Ovary (tissue), 9 donors: ENCODE measurements around the gene ABCB1. TPM values are rescaled to one million over a fixed set of nuclear protein-coding genes. Genes with fewer than 3 reads are reported as not detected.
A peak's percentile ranks its signal among the peaks of the same experiment; 100 is the strongest.

Experiments used
- DNase-seq, 5 donors: peaks; one replicate each; pipeline ENCODE4 v3.0.0-alpha.2; 2019 to 2020
- H3K27ac ChIP-seq, 2 donors: fragments of 200-600 bp; one replicate each; pipeline versions ENCODE4 v1.5.1 to v1.8.0; 2019 to 2022
- H3K27me3 ChIP-seq: fragments of 200-600 bp; one replicate; pipeline ENCODE4 v1.8.0; 2022
- H3K36me3 ChIP-seq: fragments of 200-600 bp; sonication (generic); one replicate; pipeline ENCODE4 v1.5.1; 2019
- H3K4me1 ChIP-seq: one replicate; pipeline ENCODE4 v1.8.1; 2013; ENCODE audit warnings: mild to moderate bottlenecking, moderate library complexity; ENCODE audit not compliant: insufficient read depth
- H3K4me3 ChIP-seq: fragments of 200-600 bp; sonication (generic); one replicate; pipeline ENCODE4 v1.5.1; 2017
- H3K9me3 ChIP-seq, 2 donors: fragments of 200-600 bp in 1 of 2; sonication (generic) in 1 of 2; one replicate each; pipeline versions ENCODE4 v1.5.1 to v1.8.1; 2013 to 2019; ENCODE audit warnings: mild to moderate bottlenecking in 1 of 2, moderate library complexity in 1 of 2
- EP300 ChIP-seq: sonication (generic); formaldehyde crosslinking; IDR thresholded peaks from one replicate; pipeline ENCODE4 v1.6.1; 2017; ENCODE audit warnings: antibody characterized with exemption
- POLR2A ChIP-seq: fragments of 450-650 bp; IDR thresholded peaks from one replicate; pipeline ENCODE4 v1.6.1; 2017; ENCODE audit warnings: antibody characterized with exemption, mild to moderate bottlenecking, moderate library complexity
- WGBS, 3 donors: extraction: QIAGEN DNeasy Blood & Tissue Kit in 1 of 3; methylation state at CpG; one replicate each; pipeline versions ENCODE4 v1.1.5 to v1.1.7; 2013 to 2017; 5-methylcytosine and 5-hydroxymethylcytosine counted together
- intact Hi-C, 4 donors: fragments of 100-400 bp; cut with DNase I; formaldehyde crosslinking; loops; one replicate each; pipeline versions ENCODE4 v1.11.0 to v1.15.1; 2022 to 2023
- polyA plus RNA-seq, 2 donors: library from polyadenylated mRNA; stranded (reverse); fragments of 200-250 nt in 1 of 2; fragments of 350-450 nt in 1 of 2; fragmentation: Illumina TruSeq in 1 of 2; extraction: RNeasy Lipid Tissue Mini Kit (QIAGEN cat#74804) in 1 of 2; gene quantifications; one replicate each; pipeline ENCODE4 v1.2.3, GENCODE V29; 2013 to 2014
- total RNA-seq, 7 donors: library from RNA; depleted of rRNA in 2 of 7; stranded (reverse); fragments of >200 nt in 2 of 7; fragmentation: NEBNext Ultra II Directional in 3 of 7; extraction: Animal tissue kit (Norgen Biotek cat#: 25700) in 3 of 7; gene quantifications; one replicate each; pipeline versions ENCODE4 v1.1.0 to v1.2.4, GENCODE V29; 2016 to 2023
- TF ChIP-seq, protein P1 (sequence below), 3 donors: fragments of 450-650 bp in 2 of 3; fragments of 200-600 bp in 1 of 3; IDR thresholded peaks; one replicate each; pipeline versions ENCODE4 v1.5.1 to v1.8.0; 2016 to 2022; ENCODE audit warnings: antibody characterized with exemption in 3 of 3, mild to moderate bottlenecking in 1 of 3
- donor health status: DM: no; HTN: no; CAD: no; lungs with moderate emphysema.
- donor health status: DM: no; HTN: no; CAD: no.
- donor health status: Bipolar disorder and iron deficiency.
- donor health status: DM: yes; HTN: yes; CAD: no.
- donor health status: DM: no; HTN: no; CAD: no.
- donor health status: DM: yes; HTN: yes; CAD: no.

Gene ABCB1
- total and polyA plus RNA-seq, 9 donors: 3.4 to 22.8 (median 8.1) TPM

DNA sequence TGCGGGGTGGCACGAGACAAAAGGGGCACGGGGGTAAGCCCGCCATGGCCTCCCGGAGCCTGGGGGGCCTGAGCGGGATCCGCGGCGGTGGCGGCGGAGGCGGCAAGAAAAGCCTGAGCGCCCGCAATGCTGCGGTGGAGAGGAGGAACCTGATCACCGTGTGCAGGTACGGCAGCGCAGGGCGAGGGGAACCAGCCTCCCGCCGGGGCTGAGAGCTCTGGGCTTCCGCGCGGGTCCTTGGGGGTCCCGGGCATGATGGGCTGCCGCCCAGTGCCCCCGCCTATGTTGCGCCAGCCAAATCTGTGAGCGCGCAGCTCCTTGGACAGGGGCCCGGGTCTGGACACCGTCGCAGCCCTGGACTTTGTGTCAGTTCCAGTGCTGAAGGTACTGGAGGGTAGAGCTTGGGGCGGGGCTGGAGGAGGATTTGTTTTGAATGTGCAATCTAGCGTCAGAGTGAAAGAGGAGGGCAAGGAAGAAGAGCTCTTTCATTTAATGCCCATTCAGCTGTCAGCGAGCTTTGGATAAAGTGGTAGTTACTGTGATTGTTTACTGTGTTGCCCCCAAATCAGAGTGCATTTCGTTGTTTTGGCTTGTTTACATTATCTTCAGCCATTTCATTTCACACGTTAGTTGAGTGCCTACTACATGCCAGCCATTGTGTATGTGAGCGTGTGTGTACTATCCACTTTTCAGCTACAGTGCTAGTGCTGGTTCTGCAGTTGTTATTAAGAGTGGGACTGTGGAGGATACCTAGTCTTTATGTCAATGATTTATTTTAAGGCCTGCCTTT is 28.3 kb upstream of the ABCB1 start:
- TF ChIP-seq POLR2A (no peak), EP300 (no peak)
- TF ChIP-seq, protein P1, sequence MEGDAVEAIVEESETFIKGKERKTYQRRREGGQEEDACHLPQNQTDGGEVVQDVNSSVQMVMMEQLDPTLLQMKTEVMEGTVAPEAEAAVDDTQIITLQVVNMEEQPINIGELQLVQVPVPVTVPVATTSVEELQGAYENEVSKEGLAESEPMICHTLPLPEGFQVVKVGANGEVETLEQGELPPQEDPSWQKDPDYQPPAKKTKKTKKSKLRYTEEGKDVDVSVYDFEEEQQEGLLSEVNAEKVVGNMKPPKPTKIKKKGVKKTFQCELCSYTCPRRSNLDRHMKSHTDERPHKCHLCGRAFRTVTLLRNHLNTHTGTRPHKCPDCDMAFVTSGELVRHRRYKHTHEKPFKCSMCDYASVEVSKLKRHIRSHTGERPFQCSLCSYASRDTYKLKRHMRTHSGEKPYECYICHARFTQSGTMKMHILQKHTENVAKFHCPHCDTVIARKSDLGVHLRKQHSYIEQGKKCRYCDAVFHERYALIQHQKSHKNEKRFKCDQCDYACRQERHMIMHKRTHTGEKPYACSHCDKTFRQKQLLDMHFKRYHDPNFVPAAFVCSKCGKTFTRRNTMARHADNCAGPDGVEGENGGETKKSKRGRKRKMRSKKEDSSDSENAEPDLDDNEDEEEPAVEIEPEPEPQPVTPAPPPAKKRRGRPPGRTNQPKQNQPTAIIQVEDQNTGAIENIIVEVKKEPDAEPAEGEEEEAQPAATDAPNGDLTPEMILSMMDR (IDR thresholded peaks at IDR 0.05): no peak
- intact Hi-C loops: no loop called here
- H3K27ac ChIP-seq: peak overlapping the region in 1 of 2 donors; percentile 38
- H3K36me3 ChIP-seq: no peaks in the 10 kb centered on the region
- H3K4me1 ChIP-seq: peaks cover 7% of the 10 kb centered on the region
- peak; percentile 7 to 45 (median 24) for DNase-seq
- no peaks in the 10 kb centered on the region for H3K9me3 ChIP-seq
- H3K4me3 ChIP-seq: peak overlapping the region; percentile 53
- WGBS, 3 donors: 3 to 6% (median 3%) methylated on average over 35 to 39 of the region's 39 CpGs
- H3K27me3 ChIP-seq: no peaks in the 10 kb centered on the region

DNA sequence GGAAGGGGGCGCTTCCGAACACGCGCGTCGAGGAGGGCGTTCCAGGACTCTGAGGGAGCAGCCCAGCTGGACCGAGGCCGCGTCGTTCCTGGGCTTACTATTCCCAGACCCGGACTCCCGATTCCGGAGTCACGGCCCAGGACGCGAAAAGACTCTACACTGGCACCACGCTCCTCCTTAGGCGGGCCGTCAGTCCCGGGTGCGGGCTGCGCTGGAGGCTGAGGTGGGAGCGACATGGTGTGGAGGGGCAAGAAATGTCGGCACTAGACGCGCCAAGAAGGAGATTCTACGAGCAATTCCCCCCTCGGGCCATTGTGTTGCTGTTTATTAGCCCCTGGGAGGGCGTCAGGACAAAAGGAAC is 26.9 kb upstream of the ABCB1 start:
- H3K9me3 ChIP-seq: no peaks in the 10 kb centered on the region
- intact Hi-C loops: no loop called here
- H3K27ac ChIP-seq: no peak overlapping the region
- DNase-seq: peak; percentile 9 to 44 (median 24)
- H3K36me3 ChIP-seq: no peaks in the 10 kb centered on the region
- WGBS, 3 donors: 1 to 4% (median 1%) methylated on average over 30 of the region's 30 CpGs
- no peaks in the 10 kb centered on the region for H3K27me3 ChIP-seq
- H3K4me3 ChIP-seq: peak overlapping the region; percentile 53
- TF ChIP-seq EP300: no peak
- TF ChIP-seq, protein P1 (IDR thresholded peaks at IDR 0.05): no peak
- no peak for TF ChIP-seq POLR2A
- H3K4me1 ChIP-seq: peaks cover 7% of the 10 kb centered on the region

DNA sequence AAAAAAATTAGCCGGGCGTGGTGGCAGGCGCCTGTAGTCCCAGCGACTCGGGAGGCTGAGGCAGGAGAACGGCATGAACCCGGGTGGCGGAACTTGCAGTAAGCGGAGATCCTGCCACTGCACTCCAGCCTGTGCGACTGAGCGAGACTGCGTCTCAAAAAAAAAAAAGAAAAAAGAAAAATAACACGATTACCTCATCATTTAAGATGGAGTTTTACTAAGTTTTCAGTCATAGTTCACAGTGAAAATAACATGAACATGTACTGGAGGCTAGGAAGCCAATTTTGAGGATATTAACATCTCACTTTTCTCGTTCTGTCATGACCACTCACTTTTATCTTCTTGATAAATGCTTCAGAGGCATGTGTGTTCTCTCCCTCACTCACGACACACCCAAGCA is 24.4 kb upstream of the ABCB1 start:
- TF ChIP-seq POLR2A (no peak), EP300 (no peak)
- TF ChIP-seq, protein P1 (IDR thresholded peaks at IDR 0.05): no peak

DNA sequence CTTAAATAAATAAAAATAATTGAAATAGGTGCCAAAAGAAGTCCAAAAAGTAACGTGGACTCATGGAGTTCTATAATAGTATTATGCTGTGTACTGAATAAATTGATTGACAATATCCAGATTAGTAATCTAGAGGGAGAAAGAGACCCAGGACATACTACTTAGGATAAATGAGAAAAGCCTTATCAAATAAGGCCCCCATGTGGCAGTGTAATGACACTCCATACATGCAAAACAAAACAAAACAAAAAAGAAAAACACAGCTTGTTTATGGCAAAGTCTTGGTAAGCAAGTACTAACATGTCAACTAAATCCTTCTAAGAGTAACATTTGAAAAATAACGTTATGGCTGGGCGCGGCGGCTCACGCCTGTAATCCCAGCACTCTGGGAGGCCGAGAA is 23.9 kb upstream of the ABCB1 start:
- H3K4me1 ChIP-seq: peaks cover 7% of the 10 kb centered on the region
- no peaks in the 10 kb centered on the region for H3K27me3 ChIP-seq
- no peaks in the 10 kb centered on the region for H3K9me3 ChIP-seq
- DNase-seq: no peak
- intact Hi-C loops: no loop called here
- H3K4me3 ChIP-seq: no peak overlapping the region
- 73 to 75% (median 75%) methylated on average over 7 of the region's 7 CpGs for WGBS, 3 donors
- H3K36me3 ChIP-seq: no peaks in the 10 kb centered on the region
- no peak overlapping the region for H3K27ac ChIP-seq
- TF ChIP-seq, protein P1 (IDR thresholded peaks at IDR 0.05): no peak
- no peak for TF ChIP-seq EP300
- TF ChIP-seq POLR2A: no peak

More for the DNA sequence above, 24.4 kb upstream of the ABCB1 start:
- H3K4me1 ChIP-seq: peaks cover 7% of the 10 kb centered on the region
- H3K36me3 ChIP-seq: no peaks in the 10 kb centered on the region
- intact Hi-C loops: no loop called here
- H3K4me3 ChIP-seq: no peak overlapping the region
- no peaks in the 10 kb centered on the region for H3K9me3 ChIP-seq
- WGBS, 3 donors: 77 to 82% (median 80%) methylated on average over 15 of the region's 15 CpGs
- no peak overlapping the region for H3K27ac ChIP-seq
- no peaks in the 10 kb centered on the region for H3K27me3 ChIP-seq
- DNase-seq: no peak
